Calu3 (cell line): ENCODE data around the gene CALML4. TPM values are rescaled to one million over a fixed set of nuclear protein-coding genes. Genes with fewer than 3 reads are reported as not detected.

ENCODE experiments used
- BruUV-seq: library from RNA; stranded (reverse); fragments of 400-500 nt; replicated peaks from 2 replicates; lab custom pipeline; 2021; lab: Mats Ljungman, UMichigan
- CTCF ChIA-PET: fragments of 300-600 bp; sonication (Branson Sonifier 250); formaldehyde crosslinking; loops from one replicate; lab custom pipeline; 2022; ENCODE audit warnings: antibody characterized with exemption; lab: Charles Lee
- DNase-seq: peaks from one replicate; pipeline ENCODE4 v3.0.0; 2022
- H3K27ac Mint-ChIP-seq: one replicate; pipeline ENCODE4 v1.8.0; 2022; ENCODE audit warnings: mixed read lengths; ENCODE audit not compliant: unreplicated experiment
- H3K27me3 Mint-ChIP-seq: one replicate; pipeline ENCODE4 v1.8.0; 2022; ENCODE audit warnings: mixed read lengths; ENCODE audit not compliant: unreplicated experiment
- H3K36me3 Mint-ChIP-seq: one replicate; pipeline ENCODE4 v1.8.0; 2022; ENCODE audit warnings: mild to moderate bottlenecking, moderate library complexity, mixed read lengths; ENCODE audit not compliant: insufficient read depth, unreplicated experiment
- H3K4me1 Mint-ChIP-seq: one replicate; pipeline ENCODE4 v1.8.0; 2022; ENCODE audit warnings: mild to moderate bottlenecking, low read depth, mixed read lengths; ENCODE audit not compliant: unreplicated experiment
- H3K4me3 Mint-ChIP-seq: one replicate; pipeline ENCODE4 v1.8.0; 2022; ENCODE audit warnings: mild to moderate bottlenecking, low read depth, moderate library complexity, mixed read lengths; ENCODE audit not compliant: unreplicated experiment
- H3K9me3 Mint-ChIP-seq: one replicate; pipeline ENCODE4 v1.8.0; 2022; ENCODE audit warnings: low read depth, mixed read lengths; ENCODE audit not compliant: unreplicated experiment
- CTCF ChIP-seq: fragments of 200-600 bp; IDR thresholded peaks from one replicate; pipeline ENCODE4 v1.8.0; 2022; ENCODE audit warnings: antibody characterized with exemption; ENCODE audit not compliant: unreplicated experiment
- intact Hi-C: fragments of 100-400 bp; cut with micrococcal nuclease; formaldehyde crosslinking; loops from one replicate; pipeline ENCODE4 v1.10.0; 2022; ENCODE audit not compliant: unreplicated experiment
- total RNA-seq: library from RNA; stranded (reverse); gene quantifications from 2 replicates; pipeline ENCODE4 v1.2.3, GENCODE V29; 2022

The CALML4 gene
- total RNA-seq, 1 experiment from 2014 or later: 24.1 TPM

DNA sequence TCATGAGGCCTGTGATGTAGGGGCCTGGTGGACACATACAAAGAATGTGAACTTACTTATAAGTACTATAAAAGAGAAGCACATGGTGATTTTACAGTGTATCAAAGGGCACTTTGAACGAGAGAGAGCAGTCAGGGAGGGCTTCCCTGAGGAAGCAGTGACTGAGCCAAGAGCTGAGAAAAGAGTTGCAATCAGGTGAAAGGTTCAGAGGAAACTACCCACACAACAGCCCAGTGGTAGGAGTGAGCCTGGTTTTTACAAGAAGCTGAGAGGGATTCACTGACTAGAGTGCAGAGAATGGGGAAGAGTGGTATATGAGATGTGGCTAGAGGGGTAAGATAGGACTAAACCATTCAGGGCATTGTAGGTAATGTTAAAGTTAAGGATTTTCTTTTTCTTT, 57.1 kb downstream of the CALML4 start:
- BruUV-seq: no TSS peak
- Mint-ChIP-seq H3K27me3 (no peaks in the 10 kb centered on the region), H3K27ac (no peak overlapping the region), H3K9me3 (no peaks in the 10 kb centered on the region), H3K4me1 (peaks cover 17% of the 10 kb centered on the region), H3K4me3 (no peak overlapping the region), H3K36me3 (peaks cover 5% of the 10 kb centered on the region)
- intact Hi-C loops: no loop called here
- CTCF ChIA-PET: no interaction called here
- no peak for DNase-seq
- TF ChIP-seq CTCF: no peak

DNA sequence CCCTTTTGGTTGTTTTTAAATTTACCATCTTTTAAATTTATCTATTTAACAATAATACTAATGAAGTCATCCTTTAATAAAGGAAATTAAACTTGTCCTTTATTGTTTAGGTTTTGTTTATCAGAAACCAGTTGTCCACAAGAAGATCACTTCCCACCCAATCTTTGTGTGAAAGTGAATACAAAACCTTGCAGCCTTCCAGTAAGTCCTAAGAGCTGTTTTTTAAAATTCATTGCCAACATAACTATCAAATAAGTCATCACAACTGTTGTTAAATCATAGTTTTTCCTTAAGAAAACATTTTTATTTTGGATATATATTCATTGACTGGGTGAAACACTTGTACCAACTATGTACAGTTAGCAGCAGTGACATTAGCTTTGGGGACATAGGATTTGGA, 59.4 kb downstream of the CALML4 start:
- Mint-ChIP-seq H3K4me1 (peaks cover 24% of the 10 kb centered on the region), H3K36me3 (peaks cover 5% of the 10 kb centered on the region), H3K4me3 (no peak overlapping the region), H3K9me3 (no peaks in the 10 kb centered on the region), H3K27me3 (no peaks in the 10 kb centered on the region), H3K27ac (no peak overlapping the region)
- DNase-seq: no peak
- CTCF ChIA-PET: no interaction called here
- intact Hi-C loops: no loop called here
- no TSS peak for BruUV-seq
- TF ChIP-seq CTCF: no peak

GRCh38 chr15:68143785-68144184, 61.3 kb downstream of the CALML4 start:
- no peak for TF ChIP-seq CTCF
- no peak overlapping the region for H3K4me3 Mint-ChIP-seq
- no peak overlapping the region for H3K27ac Mint-ChIP-seq
- H3K4me1 Mint-ChIP-seq: peaks cover 31% of the 10 kb centered on the region
- H3K27me3 Mint-ChIP-seq: no peaks in the 10 kb centered on the region
- intact Hi-C loops: no loop called here
- no TSS peak for BruUV-seq
- CTCF ChIA-PET: no interaction called here
- H3K36me3 Mint-ChIP-seq: peaks cover 9% of the 10 kb centered on the region
- no peak for DNase-seq
- H3K9me3 Mint-ChIP-seq: no peaks in the 10 kb centered on the region

GRCh38 chr15:68143129-68143528, 62.0 kb downstream of the CALML4 start:
- CTCF ChIA-PET: interaction anchor here (0.9 kb wide), 1 partner anchor 10 kb away, joined by 4 read pairs; no protein-coding TSS in a partner anchor
- Mint-ChIP-seq H3K27ac (no peak overlapping the region), H3K4me3 (no peak overlapping the region), H3K9me3 (no peaks in the 10 kb centered on the region), H3K4me1 (peaks cover 31% of the 10 kb centered on the region), H3K27me3 (no peaks in the 10 kb centered on the region), H3K36me3 (peaks cover 9% of the 10 kb centered on the region)
- intact Hi-C loops: no loop called here
- no peak for DNase-seq
- no peak for TF ChIP-seq CTCF
- no TSS peak for BruUV-seq

Other genes starting within 250 kb of the CALML4 start
- 51.7 and 60.8 TPM in 2 replicates for gene PIAS1, start 151.0 kb downstream of the CALML4 start, total RNA-seq
- gene CLN6, start 24.4 kb upstream of the CALML4 start, total RNA-seq: 81.6 and 85.7 TPM in 2 replicates
- gene FEM1B, start 72.4 kb upstream of the CALML4 start, total RNA-seq: 41.4 and 53.3 TPM in 2 replicates
- gene ITGA11, start 226.8 kb upstream of the CALML4 start, total RNA-seq: not detected in 2 replicates